Measurements from ENCODE around the gene VLDLR.

GRCh38 chr9:2686911-2687310, 65.3 kb downstream of the VLDLR start:
- TF ChIP-seq POLR2A (IDR thresholded peaks at IDR 0.05; ENCODE audit: low read depth, low read length): no peak
- TF ChIP-seq TAF1 (IDR thresholded peaks at IDR 0.05; ENCODE audit: low read depth, low read length): no peak
- no peak for TF ChIP-seq POLR2AphosphoS5 (IDR thresholded peaks at IDR 0.05; ENCODE audit: low read depth, low read length)
- TF ChIP-seq SPI1 (IDR thresholded peaks at IDR 0.05; ENCODE audit: low read depth, low read length): no peak

All from GM12891 (cell line).